SK-N-SH (cell line): Measurements from ENCODE around the gene CACNA1A. TPM values are rescaled to one million over a fixed set of nuclear protein-coding genes. Genes with fewer than 3 reads are reported as not detected.

Experiments
- CTCF ChIA-PET: fragments of 300-600, 350-600 bp; formaldehyde crosslinking; extraction: SDS; loops from one replicate; lab custom pipeline; 2021; lab: Yijun Ruan, JAX
- POLR2A ChIA-PET: fragments of 350-600 bp; sonication (Branson Sonifier 250); formaldehyde crosslinking; extraction: SDS; loops from one replicate; lab custom pipeline; 2020; ENCODE audit warnings: antibody characterized with exemption, inconsistent platforms; lab: Yijun Ruan, JAX
- DNase-seq: peaks from one replicate; pipeline ENCODE4 v3.0.0; 2012
- H2AFZ ChIP-seq: fragments of 200-600 bp; sonication (generic); 2 replicates; pipeline ENCODE4 v1.8.1; 2016; ENCODE audit warnings: antibody characterized with exemption, mild to moderate bottlenecking, low read depth
- H3F3A ChIP-seq: fragments of 200-600 bp; sonication (generic); replicated peaks from 2 replicates; pipeline ENCODE3; 2016; ENCODE audit warnings: antibody characterized with exemption, mild to moderate bottlenecking; ENCODE audit not compliant: insufficient read depth
- H3K27ac ChIP-seq, 2 experiments: fragments of 200-500 bp in 1 of 2; fragments of 200-600 bp in 1 of 2; sonication (Bioruptor generic) in 1 of 2; sonication (generic), shearing (Covaris generic) in 1 of 2; 2 replicates each; pipeline versions ENCODE4 v1.5.1 to v1.6.1; 2014 to 2016; ENCODE audit warnings: low read depth in 2 of 2, inconsistent platforms in 1 of 2, low read length in 1 of 2, mild to moderate bottlenecking in 1 of 2, mixed read lengths in 1 of 2
- H3K27me3 ChIP-seq: fragments of 200-600 bp; sonication (generic), shearing (Covaris generic); 2 replicates; pipeline ENCODE4 v1.6.1; 2016; ENCODE audit warnings: mixed run types; ENCODE audit not compliant: insufficient read depth
- H3K36me3 ChIP-seq, 2 experiments: fragments of 200-500 bp in 1 of 2; fragments of 200-600 bp in 1 of 2; sonication (Bioruptor generic) in 1 of 2; sonication (generic) in 1 of 2; replicated peaks in 1 of 2; 2 replicates each; pipeline versions ENCODE3 to v1.5.1; 2014 to 2016; ENCODE audit warnings: low read length in 1 of 2, mild to moderate bottlenecking in 1 of 2; ENCODE audit not compliant: insufficient read depth in 2 of 2, control insufficient read depth in 1 of 2
- H3K4me1 ChIP-seq, 2 experiments: fragments of 200-500 bp in 1 of 2; fragments of 200-600 bp in 1 of 2; sonication (Bioruptor generic) in 1 of 2; sonication (generic), shearing (Covaris generic) in 1 of 2; 2 replicates each; pipeline versions ENCODE4 v1.5.1 to v1.6.1; 2014 to 2016; ENCODE audit warnings: low read depth in 1 of 2, low read length in 1 of 2, mixed run types in 1 of 2; ENCODE audit not compliant: insufficient read depth in 2 of 2, control insufficient read depth in 1 of 2
- H3K4me2 ChIP-seq: fragments of 200-600 bp; sonication (generic), shearing (Covaris generic); 2 replicates; pipeline ENCODE4 v1.6.1; 2017; ENCODE audit warnings: mixed run types
- H3K4me3 ChIP-seq, 2 experiments: fragments of 200-500 bp in 1 of 2; fragments of 200-600 bp in 1 of 2; sonication (Bioruptor generic) in 1 of 2; sonication (generic), shearing (Covaris generic) in 1 of 2; 2 replicates each; pipeline versions ENCODE4 v1.5.1 to v1.8.1; 2014 to 2016; ENCODE audit warnings: low read depth in 2 of 2, inconsistent platforms in 1 of 2, low read length in 1 of 2, mild to moderate bottlenecking in 1 of 2, mixed read lengths in 1 of 2, moderate library complexity in 1 of 2
- H3K79me2 ChIP-seq: fragments of 200-600 bp; sonication (generic); 2 replicates; pipeline ENCODE4 v1.8.1; 2017; ENCODE audit warnings: mild to moderate bottlenecking; ENCODE audit not compliant: insufficient read depth
- H3K9ac ChIP-seq: fragments of 200-600 bp; sonication (generic); 2 replicates; pipeline ENCODE4 v1.6.1; 2017; ENCODE audit warnings: mixed run types
- H3K9me2 ChIP-seq: fragments of 200-600 bp; sonication (generic); 2 replicates; pipeline ENCODE4 v1.6.1; 2017; ENCODE audit warnings: mixed run types
- H3K9me3 ChIP-seq: fragments of 200-600 bp; sonication (generic); 2 replicates; pipeline ENCODE4 v1.6.1; 2017; ENCODE audit warnings: mixed run types, mild to moderate bottlenecking, moderate library complexity
- H4K20me1 ChIP-seq: fragments of 200-600 bp; sonication (generic); 2 replicates; pipeline ENCODE4 v1.6.1; 2017; ENCODE audit warnings: mild to moderate bottlenecking, mixed run types; ENCODE audit not compliant: insufficient read depth
- CHD2 ChIP-seq: fragments of 150-350 bp; IDR thresholded peaks from 2 replicates; pipeline ENCODE4 v1.6.1; 2018; ENCODE audit warnings: low read length; ENCODE audit not compliant: partially characterized antibody
- EP300 ChIP-seq, 2 experiments: IDR thresholded peaks; 2 replicates each; pipeline versions ENCODE4 v1.4.0 to v1.6.1; 2012; ENCODE audit warnings: borderline replicate concordance in 1 of 2, low read depth in 1 of 2, low read length in 1 of 2
- EZH2phosphoT487 ChIP-seq: fragments of 200-600 bp; sonication (generic); IDR thresholded peaks from 2 replicates; pipeline ENCODE4 v1.6.1; 2017; ENCODE audit warnings: low read depth, mixed run types, mild to moderate bottlenecking, antibody characterized with exemption, moderate library complexity, borderline replicate concordance
- FOSL2 ChIP-seq: IDR thresholded peaks from 2 replicates; pipeline ENCODE4 v1.4.0; 2012; ENCODE audit warnings: low read depth, mild to moderate bottlenecking, moderate library complexity, borderline replicate concordance
- FOXM1 ChIP-seq: IDR thresholded peaks from 2 replicates; pipeline ENCODE4 v1.4.0; 2012; ENCODE audit warnings: low read depth, mild to moderate bottlenecking
- GATA2 ChIP-seq: sonication (generic); formaldehyde crosslinking; IDR thresholded peaks from 2 replicates; pipeline ENCODE4 v1.5.0; 2020; ENCODE audit warnings: mild to moderate bottlenecking, missing genetic modification reagents
- MEF2A ChIP-seq: IDR thresholded peaks from 2 replicates; pipeline ENCODE4 v1.4.0; 2012; ENCODE audit warnings: low read depth, borderline replicate concordance
- MXI1 ChIP-seq: IDR thresholded peaks from 2 replicates; pipeline ENCODE4 v1.6.1; 2012; ENCODE audit warnings: mild to moderate bottlenecking, low read depth, low read length, improper control_type of control experiment
- NFIC ChIP-seq: IDR thresholded peaks from 2 replicates; pipeline ENCODE4 v1.4.0; 2012; ENCODE audit warnings: borderline replicate concordance
- NRF1 ChIP-seq: IDR thresholded peaks from 2 replicates; pipeline ENCODE4 v1.6.1; 2012; ENCODE audit warnings: low read depth, mild to moderate bottlenecking, low read length
- POLR2AphosphoS5 ChIP-seq: IDR thresholded peaks from 2 replicates; pipeline ENCODE4 v1.6.1; 2012; ENCODE audit warnings: low read depth, low read length
- RCOR1 ChIP-seq: fragments of 150-350 bp; IDR thresholded peaks from 2 replicates; pipeline ENCODE4 v1.6.1; 2017; ENCODE audit warnings: antibody characterized with exemption, low read length
- SMC3 ChIP-seq: IDR thresholded peaks from 2 replicates; pipeline ENCODE4 v1.6.1; 2012; ENCODE audit warnings: low read depth, low read length, improper control_type of control experiment
- TAF1 ChIP-seq: IDR thresholded peaks from 2 replicates; pipeline ENCODE4 v1.6.1; 2012; ENCODE audit warnings: low read depth, mild to moderate bottlenecking, low read length, moderate library complexity, borderline replicate concordance
- TEAD4 ChIP-seq: IDR thresholded peaks from 2 replicates; pipeline ENCODE4 v1.4.0; 2012; ENCODE audit warnings: mild to moderate bottlenecking, borderline replicate concordance; ENCODE audit not compliant: insufficient read depth
- WGBS: methylation state at CpG from one replicate; pipeline ENCODE4 v1.1.6; 2017; ENCODE audit warnings: low lambda C conversion rate; 5-methylcytosine and 5-hydroxymethylcytosine counted together
- polyA plus RNA-seq, 3 experiments: library from polyadenylated mRNA; depleted of rRNA; stranded (reverse); fragments of >200 nt; gene quantifications; 2 replicates each; pipeline ENCODE4 v1.2.3, GENCODE V29; 2012
- TF ChIP-seq, protein P1 (sequence below): fragments of 200-600 bp; sonication (generic); IDR thresholded peaks from 2 replicates; pipeline ENCODE4 v1.6.1; 2017; ENCODE audit warnings: antibody characterized with exemption, mild to moderate bottlenecking, moderate library complexity
- TF ChIP-seq, protein P2 (sequence below): IDR thresholded peaks from 2 replicates; pipeline ENCODE4; 2012
- TF ChIP-seq, protein P3 (sequence below): fragments of 150-350 bp; IDR thresholded peaks from 2 replicates; pipeline ENCODE4 v1.6.1; 2017; ENCODE audit warnings: antibody characterized with exemption, low read length, low read depth, borderline replicate concordance
- TF ChIP-seq, protein P4 (sequence below): fragments of 150-350 bp; IDR thresholded peaks from 2 replicates; pipeline ENCODE4 v1.6.1; 2016; ENCODE audit warnings: mild to moderate bottlenecking, low read depth, low read length
- TF ChIP-seq, protein P5 (sequence below): IDR thresholded peaks from 2 replicates; pipeline ENCODE4 v1.6.1; 2012; ENCODE audit warnings: mild to moderate bottlenecking, low read depth, low read length, moderate library complexity

CACNA1A gene
- polyA plus RNA-seq, 1 of the 3 experiments (the other 2 are of a cell fraction), result 1.3 TPM

DNA sequence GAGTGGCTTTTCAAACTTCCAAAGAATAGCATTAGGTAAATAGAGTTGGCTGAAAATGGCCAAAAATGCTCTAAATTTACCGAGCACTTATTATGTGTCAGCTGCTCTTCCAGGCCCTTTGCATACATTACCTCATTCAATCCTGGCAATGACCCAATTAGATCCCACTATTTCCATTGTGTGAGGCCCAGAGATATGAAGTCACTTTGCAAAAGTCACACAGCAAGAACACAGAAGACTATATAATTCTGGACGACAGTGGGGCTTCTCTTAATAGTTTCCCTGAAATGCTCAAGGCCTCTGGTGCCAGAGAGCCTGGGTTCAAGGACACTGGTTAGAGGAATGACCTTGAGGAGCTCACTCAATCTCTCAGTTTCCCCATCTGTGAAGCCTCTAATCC lies 209.3 kb downstream of the CACNA1A start:
- no peak overlapping the region for H2AFZ ChIP-seq
- 9% methylated on average over 2 of the region's 2 CpGs for WGBS
- no peak overlapping the region for H3K9ac ChIP-seq
- POLR2A ChIA-PET, result no interaction called here
- H3K4me1 ChIP-seq, result no peaks in the 10 kb centered on the region
- H3K36me3 ChIP-seq, result no peaks in the 10 kb centered on the region
- H3K9me3 ChIP-seq, result no peaks in the 10 kb centered on the region
- no peak for DNase-seq
- H3F3A ChIP-seq, result no peaks in the 10 kb centered on the region
- H4K20me1 ChIP-seq, result no peaks in the 10 kb centered on the region
- no peak overlapping the region for H3K27ac ChIP-seq
- TF ChIP-seq TAF1 (no peak), GATA2 (no peak), EZH2phosphoT487 (no peak), MEF2A (no peak), SMC3 (no peak), FOXM1 (no peak), NRF1 (no peak), TEAD4 (no peak), MXI1 (no peak), RCOR1 (no peak), NFIC (no peak), CHD2 (no peak), EP300 (IDR thresholded peaks at IDR 0.05; ENCODE audit: borderline replicate concordance in 1 of 2, low read depth in 1 of 2, low read length in 1 of 2) (no peak), POLR2AphosphoS5 (no peak), FOSL2 (no peak)
- TF ChIP-seq, protein P1, sequence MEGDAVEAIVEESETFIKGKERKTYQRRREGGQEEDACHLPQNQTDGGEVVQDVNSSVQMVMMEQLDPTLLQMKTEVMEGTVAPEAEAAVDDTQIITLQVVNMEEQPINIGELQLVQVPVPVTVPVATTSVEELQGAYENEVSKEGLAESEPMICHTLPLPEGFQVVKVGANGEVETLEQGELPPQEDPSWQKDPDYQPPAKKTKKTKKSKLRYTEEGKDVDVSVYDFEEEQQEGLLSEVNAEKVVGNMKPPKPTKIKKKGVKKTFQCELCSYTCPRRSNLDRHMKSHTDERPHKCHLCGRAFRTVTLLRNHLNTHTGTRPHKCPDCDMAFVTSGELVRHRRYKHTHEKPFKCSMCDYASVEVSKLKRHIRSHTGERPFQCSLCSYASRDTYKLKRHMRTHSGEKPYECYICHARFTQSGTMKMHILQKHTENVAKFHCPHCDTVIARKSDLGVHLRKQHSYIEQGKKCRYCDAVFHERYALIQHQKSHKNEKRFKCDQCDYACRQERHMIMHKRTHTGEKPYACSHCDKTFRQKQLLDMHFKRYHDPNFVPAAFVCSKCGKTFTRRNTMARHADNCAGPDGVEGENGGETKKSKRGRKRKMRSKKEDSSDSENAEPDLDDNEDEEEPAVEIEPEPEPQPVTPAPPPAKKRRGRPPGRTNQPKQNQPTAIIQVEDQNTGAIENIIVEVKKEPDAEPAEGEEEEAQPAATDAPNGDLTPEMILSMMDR, result no peak
- TF ChIP-seq, protein P2, sequence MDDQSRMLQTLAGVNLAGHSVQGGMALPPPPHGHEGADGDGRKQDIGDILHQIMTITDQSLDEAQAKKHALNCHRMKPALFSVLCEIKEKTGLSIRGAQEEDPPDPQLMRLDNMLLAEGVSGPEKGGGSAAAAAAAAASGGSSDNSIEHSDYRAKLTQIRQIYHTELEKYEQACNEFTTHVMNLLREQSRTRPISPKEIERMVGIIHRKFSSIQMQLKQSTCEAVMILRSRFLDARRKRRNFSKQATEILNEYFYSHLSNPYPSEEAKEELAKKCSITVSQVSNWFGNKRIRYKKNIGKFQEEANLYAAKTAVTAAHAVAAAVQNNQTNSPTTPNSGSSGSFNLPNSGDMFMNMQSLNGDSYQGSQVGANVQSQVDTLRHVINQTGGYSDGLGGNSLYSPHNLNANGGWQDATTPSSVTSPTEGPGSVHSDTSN, result no peak
- TF ChIP-seq, protein P3, sequence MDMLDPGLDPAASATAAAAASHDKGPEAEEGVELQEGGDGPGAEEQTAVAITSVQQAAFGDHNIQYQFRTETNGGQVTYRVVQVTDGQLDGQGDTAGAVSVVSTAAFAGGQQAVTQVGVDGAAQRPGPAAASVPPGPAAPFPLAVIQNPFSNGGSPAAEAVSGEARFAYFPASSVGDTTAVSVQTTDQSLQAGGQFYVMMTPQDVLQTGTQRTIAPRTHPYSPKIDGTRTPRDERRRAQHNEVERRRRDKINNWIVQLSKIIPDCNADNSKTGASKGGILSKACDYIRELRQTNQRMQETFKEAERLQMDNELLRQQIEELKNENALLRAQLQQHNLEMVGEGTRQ, result no peak
- TF ChIP-seq, protein P4, sequence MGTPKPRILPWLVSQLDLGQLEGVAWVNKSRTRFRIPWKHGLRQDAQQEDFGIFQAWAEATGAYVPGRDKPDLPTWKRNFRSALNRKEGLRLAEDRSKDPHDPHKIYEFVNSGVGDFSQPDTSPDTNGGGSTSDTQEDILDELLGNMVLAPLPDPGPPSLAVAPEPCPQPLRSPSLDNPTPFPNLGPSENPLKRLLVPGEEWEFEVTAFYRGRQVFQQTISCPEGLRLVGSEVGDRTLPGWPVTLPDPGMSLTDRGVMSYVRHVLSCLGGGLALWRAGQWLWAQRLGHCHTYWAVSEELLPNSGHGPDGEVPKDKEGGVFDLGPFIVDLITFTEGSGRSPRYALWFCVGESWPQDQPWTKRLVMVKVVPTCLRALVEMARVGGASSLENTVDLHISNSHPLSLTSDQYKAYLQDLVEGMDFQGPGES, result no peak
- TF ChIP-seq, protein P5, sequence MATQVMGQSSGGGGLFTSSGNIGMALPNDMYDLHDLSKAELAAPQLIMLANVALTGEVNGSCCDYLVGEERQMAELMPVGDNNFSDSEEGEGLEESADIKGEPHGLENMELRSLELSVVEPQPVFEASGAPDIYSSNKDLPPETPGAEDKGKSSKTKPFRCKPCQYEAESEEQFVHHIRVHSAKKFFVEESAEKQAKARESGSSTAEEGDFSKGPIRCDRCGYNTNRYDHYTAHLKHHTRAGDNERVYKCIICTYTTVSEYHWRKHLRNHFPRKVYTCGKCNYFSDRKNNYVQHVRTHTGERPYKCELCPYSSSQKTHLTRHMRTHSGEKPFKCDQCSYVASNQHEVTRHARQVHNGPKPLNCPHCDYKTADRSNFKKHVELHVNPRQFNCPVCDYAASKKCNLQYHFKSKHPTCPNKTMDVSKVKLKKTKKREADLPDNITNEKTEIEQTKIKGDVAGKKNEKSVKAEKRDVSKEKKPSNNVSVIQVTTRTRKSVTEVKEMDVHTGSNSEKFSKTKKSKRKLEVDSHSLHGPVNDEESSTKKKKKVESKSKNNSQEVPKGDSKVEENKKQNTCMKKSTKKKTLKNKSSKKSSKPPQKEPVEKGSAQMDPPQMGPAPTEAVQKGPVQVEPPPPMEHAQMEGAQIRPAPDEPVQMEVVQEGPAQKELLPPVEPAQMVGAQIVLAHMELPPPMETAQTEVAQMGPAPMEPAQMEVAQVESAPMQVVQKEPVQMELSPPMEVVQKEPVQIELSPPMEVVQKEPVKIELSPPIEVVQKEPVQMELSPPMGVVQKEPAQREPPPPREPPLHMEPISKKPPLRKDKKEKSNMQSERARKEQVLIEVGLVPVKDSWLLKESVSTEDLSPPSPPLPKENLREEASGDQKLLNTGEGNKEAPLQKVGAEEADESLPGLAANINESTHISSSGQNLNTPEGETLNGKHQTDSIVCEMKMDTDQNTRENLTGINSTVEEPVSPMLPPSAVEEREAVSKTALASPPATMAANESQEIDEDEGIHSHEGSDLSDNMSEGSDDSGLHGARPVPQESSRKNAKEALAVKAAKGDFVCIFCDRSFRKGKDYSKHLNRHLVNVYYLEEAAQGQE, result no peak
- no peak overlapping the region for H3K4me3 ChIP-seq
- H3K4me2 ChIP-seq, result no peak overlapping the region
- CTCF ChIA-PET, result interaction anchor here (0.6 to 1.0 kb wide), 2 partner anchors 278 to 422 kb away, joined by 3 read pairs; no protein-coding TSS in a partner anchor
- H3K9me2 ChIP-seq, result no peaks in the 10 kb centered on the region
- H3K27me3 ChIP-seq, result peaks cover 75% of the 10 kb centered on the region
- no peaks in the 10 kb centered on the region for H3K79me2 ChIP-seq
